K562 (cell line): ENCODE results near the gene DDX23. TPM values are rescaled to one million over a fixed set of nuclear protein-coding genes. Genes with fewer than 3 reads are reported as not detected.

Source experiments
- ATAC-seq: fragments of 200-7000 bp; cut with Tn5 transposase; 3 replicates; pipeline ENCODE4 v1.9.1; 2020; ENCODE audit warnings: moderate library complexity
- BruUV-seq: library from RNA; stranded (reverse); fragments of 400-500 nt; replicated peaks from 2 replicates; lab custom pipeline; 2021; lab: Mats Ljungman, UMichigan
- CTCF ChIA-PET: fragments of 300-600 bp; formaldehyde crosslinking; extraction: SDS; loops from one replicate; lab custom pipeline; 2021; ENCODE audit warnings: low intra/inter-chr PET ratio; lab: Yijun Ruan, JAX
- POLR2A ChIA-PET: fragments of 300-600, 350-650 bp; sonication (Branson Sonifier 250); formaldehyde crosslinking; extraction: SDS; loops from one replicate; lab custom pipeline; 2021; ENCODE audit warnings: antibody characterized with exemption, inconsistent platforms; lab: Yijun Ruan, JAX
- DNase-seq, 4 experiments: peaks; one replicate each; pipeline versions ENCODE4 v3.0.0 to v3.0.0-alpha.2; 2011 to 2018; ENCODE audit warnings: low spot score in 3 of 4, mixed read lengths in 3 of 4; ENCODE audit errors: extremely low read depth in 1 of 4
- FAIRE-seq: peaks from 2 replicates; lab custom pipeline; 2011; peaks lifted over from hg19 to GRCh38; lab: Jason Lieb, UNC
- H2AFZ ChIP-seq: 2 replicates; pipeline ENCODE4 v1.6.0; 2011; ENCODE audit warnings: low read depth, low read length, control low read depth, inconsistent platforms
- H3K27ac ChIP-seq: fragments of 200-600 bp; 3 replicates; pipeline ENCODE4 v1.8.0; 2011; ENCODE audit warnings: low read depth, mild to moderate bottlenecking, control low read depth, inconsistent platforms, low read length, moderate library complexity, mixed read lengths; ENCODE audit errors: extremely low read depth
- H3K27me3 ChIP-seq, 2 experiments: fragments of 300-600 bp in 1 of 2; 2 replicates in 1 of 2; 3 replicates in 1 of 2; pipeline versions ENCODE4 v1.6.0 to v1.8.0; 2011; ENCODE audit warnings: inconsistent platforms in 2 of 2, low read length in 2 of 2, mild to moderate bottlenecking in 1 of 2, mixed read lengths in 1 of 2, moderate library complexity in 1 of 2; ENCODE audit not compliant: control insufficient read depth in 2 of 2, insufficient read depth in 2 of 2
- H3K36me3 ChIP-seq: fragments of 300-600 bp; 3 replicates; pipeline ENCODE4 v1.8.0; 2011; ENCODE audit warnings: mild to moderate bottlenecking, low read length, inconsistent platforms; ENCODE audit not compliant: control insufficient read depth, insufficient read depth
- H3K4me1 ChIP-seq, 2 experiments: fragments of 200-600 bp in 1 of 2; replicated peaks in 1 of 2; 2 replicates in 1 of 2; 3 replicates in 1 of 2; pipeline versions ENCODE4 v1.5.1 to v1.8.0; 2011; ENCODE audit warnings: inconsistent platforms in 2 of 2, low read length in 2 of 2, mild to moderate bottlenecking in 1 of 2, mixed read lengths in 1 of 2, moderate library complexity in 1 of 2; ENCODE audit not compliant: control insufficient read depth in 2 of 2, insufficient read depth in 2 of 2
- H3K4me2 ChIP-seq: 2 replicates; pipeline ENCODE4 v1.6.1; 2011; ENCODE audit warnings: low read length, control low read depth, inconsistent platforms, mixed read lengths; ENCODE audit not compliant: insufficient read depth
- H3K4me3 ChIP-seq: fragments of 200-600 bp; sonication (generic), shearing (Covaris generic); 2 replicates; pipeline ENCODE4 v1.5.1; 2016; ENCODE audit warnings: control low read depth, inconsistent platforms
- H3K79me2 ChIP-seq: fragments of 200-600 bp; 3 replicates; pipeline ENCODE4 v1.8.0; 2011; ENCODE audit warnings: low read length, inconsistent platforms; ENCODE audit not compliant: control insufficient read depth, insufficient read depth
- H3K9ac ChIP-seq, 2 experiments: 2 replicates each; pipeline versions ENCODE4 v1.6.0 to v1.6.1; 2011; ENCODE audit warnings: low read depth in 2 of 2, low read length in 2 of 2, control low read depth in 1 of 2, inconsistent platforms in 1 of 2, mild to moderate bottlenecking in 1 of 2, mixed read lengths in 1 of 2; ENCODE audit not compliant: insufficient read depth in 1 of 2
- H3K9me1 ChIP-seq: one replicate; pipeline ENCODE4 v1.6.0; 2011; ENCODE audit warnings: inconsistent platforms, mild to moderate bottlenecking, low read length, moderate library complexity; ENCODE audit not compliant: control insufficient read depth, insufficient read depth
- H3K9me3 ChIP-seq: replicated peaks from 2 replicates; pipeline ENCODE4 v1.5.1; 2011; ENCODE audit warnings: low read depth, low read length, inconsistent platforms; ENCODE audit not compliant: control insufficient read depth, insufficient read depth
- H4K20me1 ChIP-seq: replicated peaks from 2 replicates; pipeline ENCODE4 v1.6.1; 2011; ENCODE audit warnings: low read length, inconsistent platforms, mixed read lengths; ENCODE audit not compliant: control insufficient read depth, insufficient read depth
- ATF7 ChIP-seq: fragments of 450-650 bp; IDR thresholded peaks from 2 replicates; pipeline ENCODE4 v1.7.1; 2014; ENCODE audit warnings: mild to moderate bottlenecking, moderate library complexity
- FOXA3 ChIP-seq, 2 experiments: fragments of 450-650 bp in 1 of 2; sonication (generic) in 1 of 2; formaldehyde crosslinking; IDR thresholded peaks in 1 of 2; conservative IDR thresholded peaks in 1 of 2; 2 replicates each; pipeline versions ENCODE4 v1.4.0 to v1.8.0; 2020 to 2022; ENCODE audit warnings: mild to moderate bottlenecking in 2 of 2, missing genetic modification reagents in 1 of 2
- MCM7 ChIP-seq, 2 experiments: fragments of 450-650 bp; IDR thresholded peaks; 2 replicates each; pipeline ENCODE4 v1.6.1; 2016 to 2018
- PHF8 ChIP-seq: fragments of 200-600 bp; sonication (generic); IDR thresholded peaks from 2 replicates; pipeline ENCODE4 v1.6.1; 2012; ENCODE audit warnings: mixed run types, mild to moderate bottlenecking, inconsistent platforms, low read length, moderate library complexity, borderline replicate concordance
- RFX1 ChIP-seq: fragments of 450-650 bp; IDR thresholded peaks from 2 replicates; pipeline ENCODE4 v1.6.1; 2016; ENCODE audit warnings: mild to moderate bottlenecking, moderate library complexity
- SOX6 ChIP-seq: fragments of 450-650 bp; IDR thresholded peaks from 2 replicates; pipeline ENCODE4 v1.6.1; 2014; ENCODE audit warnings: mild to moderate bottlenecking
- WGBS: fragments of 100-300 bp; shearing (Covaris generic); methylation state at CpG from one replicate; pipeline ENCODE4 v1.1.6; 2016; ENCODE audit warnings: low coverage, mixed read lengths; ENCODE audit not compliant: insufficient coverage; ENCODE audit errors: missing lambda C conversion rate; 5-methylcytosine and 5-hydroxymethylcytosine counted together
- in situ Hi-C: fragments of 300-500 bp; cut with MboI; formaldehyde crosslinking; loops from 4 replicates; pipeline ENCODE4 v1.15.0; 2018; ENCODE audit warnings: inconsistent platforms, mixed read lengths
- intact Hi-C: fragments of 100-400 bp; cut with micrococcal nuclease; formaldehyde crosslinking; loops from 2 replicates; pipeline ENCODE4 v1.14.2; 2022
- polyA plus RNA-seq, 8 experiments: library from polyadenylated mRNA; depleted of rRNA in 4 of 8; stranded (reverse) in 5 of 8; unstranded in 3 of 8; fragments of >200 nt; fragmentation: Nextera tagmentation in 2 of 8; fragmentation: Illumina TruSeq in 1 of 8; extraction: Ambion mirVana in 2 of 8; extraction: Trizol in 1 of 8; gene quantifications; 2 replicates each; pipeline versions ENCODE4 v1.2.1 to v1.2.3, GENCODE V29; 2011 to 2014; ENCODE audit warnings: inconsistent platforms in 1 of 8, missing spikeins in 1 of 8
- total RNA-seq, 7 experiments: library from RNA; depleted of rRNA in 6 of 7; stranded (reverse); fragments of >200 nt in 6 of 7; fragmentation: Illumina TruSeq in 2 of 7; extraction: Trizol in 2 of 7; gene quantifications; 2 replicates each; pipeline versions ENCODE4 v1.2.1 to v1.2.3, GENCODE V29; 2011 to 2021; ENCODE audit warnings: low replicate concordance in 1 of 7
- TF ChIP-seq, protein P1 (sequence below): fragments of 450-650 bp; IDR thresholded peaks from 2 replicates; pipeline ENCODE4 v1.6.1; 2018; ENCODE audit not compliant: partially characterized antibody
- TF ChIP-seq, protein P2 (sequence below): sonication (generic); formaldehyde crosslinking; IDR thresholded peaks from 2 replicates; pipeline ENCODE4 v1.9.0; 2022; ENCODE audit warnings: mild to moderate bottlenecking, missing genetic modification reagents
- TF ChIP-seq, protein P3 (sequence below), 2 experiments: fragments of 200-800 bp in 1 of 2; sonication (Bioruptor generic) in 1 of 2; sonication (generic) in 1 of 2; formaldehyde crosslinking in 1 of 2; IDR thresholded peaks in 1 of 2; conservative IDR thresholded peaks in 1 of 2; 2 replicates each; pipeline versions ENCODE4 v1.5.0 to v1.6.1; 2016 to 2020; ENCODE audit warnings: missing compliant biosample characterization in 1 of 2, missing genetic modification characterization in 1 of 2, missing genetic modification reagents in 1 of 2

DDX23 gene
- total and polyA plus RNA-seq, 9 of the 15 experiments (the other 6 are each of a cell fraction or from before 2014, with no cell fraction given) = 32.4 to 138 (median 104) TPM

DNA sequence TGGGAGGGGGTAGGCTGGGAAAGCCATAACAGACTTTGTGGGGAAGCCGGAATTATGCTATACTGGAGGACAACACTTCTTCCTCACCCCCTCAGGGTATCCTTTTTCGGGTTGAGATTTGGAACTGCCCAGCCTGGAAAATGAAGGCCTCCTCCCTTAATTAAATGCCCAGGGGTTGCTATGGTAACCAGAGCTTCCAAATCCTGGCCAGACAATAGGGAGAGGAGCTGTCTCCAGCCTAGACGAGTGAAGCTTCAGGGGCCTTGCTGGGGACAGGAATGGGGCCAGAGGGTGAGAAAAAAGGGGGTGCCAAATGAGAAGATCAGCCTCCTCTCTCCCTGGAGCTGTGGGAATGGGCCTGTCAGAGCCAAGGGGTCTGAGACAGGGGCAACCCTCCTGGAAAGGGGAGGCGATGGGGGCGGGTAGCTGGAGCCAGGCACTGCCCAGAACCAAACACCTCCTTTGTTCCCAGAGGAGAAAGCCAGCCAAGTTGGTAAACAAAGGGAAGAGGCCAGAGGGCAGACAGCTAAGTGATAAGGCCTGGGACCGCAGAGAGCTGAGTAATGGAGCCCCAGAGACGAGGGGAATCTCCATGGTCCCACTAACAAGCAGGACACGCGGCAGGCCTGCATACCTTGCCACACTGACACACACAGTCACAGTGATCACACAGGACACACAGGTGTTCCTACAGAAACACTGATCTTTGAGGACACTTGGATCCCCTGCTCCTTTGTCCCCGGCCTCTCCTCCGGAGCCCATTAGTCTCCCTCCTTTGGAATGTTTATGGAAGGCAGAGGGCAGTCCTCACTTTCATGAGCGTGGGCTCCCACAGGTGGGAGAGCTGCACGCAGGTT, 31.6 kb upstream of the DDX23 start:
- H3K27ac ChIP-seq = no peak overlapping the region
- H3K4me2 ChIP-seq = peak overlapping the region; percentile 9; the same call in 1 of the 2 replicates
- POLR2A ChIA-PET = interaction anchor here (0.5 to 1.2 kb wide), 5 partner anchors 8 to 131 kb away, joined by 3 to 4 read pairs (median 4); no protein-coding TSS in a partner anchor
- intact Hi-C loops (no loop called here), in situ Hi-C loops (no loop called here)
- BruUV-seq = no TSS peak
- TF ChIP-seq, protein P1, sequence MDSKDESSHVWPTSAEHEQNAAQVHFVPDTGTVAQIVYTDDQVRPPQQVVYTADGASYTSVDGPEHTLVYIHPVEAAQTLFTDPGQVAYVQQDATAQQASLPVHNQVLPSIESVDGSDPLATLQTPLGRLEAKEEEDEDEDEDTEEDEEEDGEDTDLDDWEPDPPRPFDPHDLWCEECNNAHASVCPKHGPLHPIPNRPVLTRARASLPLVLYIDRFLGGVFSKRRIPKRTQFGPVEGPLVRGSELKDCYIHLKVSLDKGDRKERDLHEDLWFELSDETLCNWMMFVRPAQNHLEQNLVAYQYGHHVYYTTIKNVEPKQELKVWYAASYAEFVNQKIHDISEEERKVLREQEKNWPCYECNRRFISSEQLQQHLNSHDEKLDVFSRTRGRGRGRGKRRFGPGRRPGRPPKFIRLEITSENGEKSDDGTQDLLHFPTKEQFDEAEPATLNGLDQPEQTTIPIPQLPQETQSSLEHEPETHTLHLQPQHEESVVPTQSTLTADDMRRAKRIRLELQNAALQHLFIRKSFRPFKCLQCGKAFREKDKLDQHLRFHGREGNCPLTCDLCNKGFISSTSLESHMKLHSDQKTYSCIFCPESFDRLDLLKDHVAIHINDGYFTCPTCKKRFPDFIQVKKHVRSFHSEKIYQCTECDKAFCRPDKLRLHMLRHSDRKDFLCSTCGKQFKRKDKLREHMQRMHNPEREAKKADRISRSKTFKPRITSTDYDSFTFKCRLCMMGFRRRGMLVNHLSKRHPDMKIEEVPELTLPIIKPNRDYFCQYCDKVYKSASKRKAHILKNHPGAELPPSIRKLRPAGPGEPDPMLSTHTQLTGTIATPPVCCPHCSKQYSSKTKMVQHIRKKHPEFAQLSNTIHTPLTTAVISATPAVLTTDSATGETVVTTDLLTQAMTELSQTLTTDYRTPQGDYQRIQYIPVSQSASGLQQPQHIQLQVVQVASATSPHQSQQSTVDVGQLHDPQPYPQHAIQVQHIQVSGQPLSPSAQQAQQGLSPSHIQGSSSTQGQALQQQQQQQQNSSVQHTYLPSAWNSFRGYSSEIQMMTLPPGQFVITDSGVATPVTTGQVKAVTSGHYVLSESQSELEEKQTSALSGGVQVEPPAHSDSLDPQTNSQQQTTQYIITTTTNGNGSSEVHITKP = peak; percentile 68
- peak in 1 of 2 experiments; percentile 49; a peak in 1 of 4 replicates for TF ChIP-seq FOXA3 (CRISPR knock-in tag; conservative IDR thresholded peaks at IDR 0.05 in 1 of 2, IDR thresholded peaks at IDR 0.05 in 1 of 2)
- TF ChIP-seq RFX1 = peak; percentile 86
- TF ChIP-seq, protein P2, sequence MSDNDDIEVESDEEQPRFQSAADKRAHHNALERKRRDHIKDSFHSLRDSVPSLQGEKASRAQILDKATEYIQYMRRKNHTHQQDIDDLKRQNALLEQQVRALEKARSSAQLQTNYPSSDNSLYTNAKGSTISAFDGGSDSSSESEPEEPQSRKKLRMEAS (CRISPR knock-in tag) = peak; percentile 33
- TF ChIP-seq MCM7 (IDR thresholded peaks at IDR 0.05) = no peak
- TF ChIP-seq ATF7 = 0 out of 2 replicates have a peak, but pooled peaks have one; percentile 13
- TF ChIP-seq, protein P3, sequence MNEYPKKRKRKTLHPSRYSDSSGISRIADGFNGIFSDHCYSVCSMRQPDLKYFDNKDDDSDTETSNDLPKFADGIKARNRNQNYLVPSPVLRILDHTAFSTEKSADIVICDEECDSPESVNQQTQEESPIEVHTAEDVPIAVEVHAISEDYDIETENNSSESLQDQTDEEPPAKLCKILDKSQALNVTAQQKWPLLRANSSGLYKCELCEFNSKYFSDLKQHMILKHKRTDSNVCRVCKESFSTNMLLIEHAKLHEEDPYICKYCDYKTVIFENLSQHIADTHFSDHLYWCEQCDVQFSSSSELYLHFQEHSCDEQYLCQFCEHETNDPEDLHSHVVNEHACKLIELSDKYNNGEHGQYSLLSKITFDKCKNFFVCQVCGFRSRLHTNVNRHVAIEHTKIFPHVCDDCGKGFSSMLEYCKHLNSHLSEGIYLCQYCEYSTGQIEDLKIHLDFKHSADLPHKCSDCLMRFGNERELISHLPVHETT (CRISPR knock-in tag; conservative IDR thresholded peaks at IDR 0.05 in 1 of 2, IDR thresholded peaks at IDR 0.05 in 1 of 2) = no peak
- TF ChIP-seq PHF8 = no peak
- peak; percentile 23; the same call in 1 of the 2 replicates for TF ChIP-seq SOX6
- H3K4me3 ChIP-seq = no peak overlapping the region
- DNase-seq (no peak), FAIRE-seq (no peak), ATAC-seq (peak; percentile 28)
- H3K79me2 ChIP-seq = no peaks in the 10 kb centered on the region
- no peaks in the 10 kb centered on the region for H3K9me3 ChIP-seq
- CTCF ChIA-PET = no interaction called here
- H3K36me3 ChIP-seq = no peaks in the 10 kb centered on the region
- H2AFZ ChIP-seq = peak overlapping the region; percentile 80
- H3K27me3 ChIP-seq = peaks cover 3 to 4% of the 10 kb centered on the region in 2 experiments; a peak in 1 of 5 replicates
- H4K20me1 ChIP-seq = no peaks in the 10 kb centered on the region
- peak overlapping the region in 1 of 2 experiments; percentile 76; a peak in 1 of 4 replicates for H3K9ac ChIP-seq
- H3K4me1 ChIP-seq = peaks cover 9 to 18% of the 10 kb centered on the region in 2 experiments; a peak in 3 of 5 replicates
- WGBS = 14% methylated on average over 12 of the region's 13 CpGs
- no peaks in the 10 kb centered on the region for H3K9me1 ChIP-seq
